Stimulated activated CD4-positive, alpha-beta T cell treated with anti-CD3 and anti-CD28 coated beads, Interleukin-2, amount 100 ng/mL, for 4 hours (primary cell): ENCODE data around the gene CPLX4.
"Not testable (repeated sequence)": the region's sequence is repeated elsewhere in the genome, so short reads cannot be mapped to it uniquely, and the experiment has no call there.

Source experiments
- DNase-seq: peaks from one replicate; pipeline ENCODE4 v3.0.0-alpha.2; 2020; ENCODE audit warnings: low read depth

CPLX4 gene

DNA sequence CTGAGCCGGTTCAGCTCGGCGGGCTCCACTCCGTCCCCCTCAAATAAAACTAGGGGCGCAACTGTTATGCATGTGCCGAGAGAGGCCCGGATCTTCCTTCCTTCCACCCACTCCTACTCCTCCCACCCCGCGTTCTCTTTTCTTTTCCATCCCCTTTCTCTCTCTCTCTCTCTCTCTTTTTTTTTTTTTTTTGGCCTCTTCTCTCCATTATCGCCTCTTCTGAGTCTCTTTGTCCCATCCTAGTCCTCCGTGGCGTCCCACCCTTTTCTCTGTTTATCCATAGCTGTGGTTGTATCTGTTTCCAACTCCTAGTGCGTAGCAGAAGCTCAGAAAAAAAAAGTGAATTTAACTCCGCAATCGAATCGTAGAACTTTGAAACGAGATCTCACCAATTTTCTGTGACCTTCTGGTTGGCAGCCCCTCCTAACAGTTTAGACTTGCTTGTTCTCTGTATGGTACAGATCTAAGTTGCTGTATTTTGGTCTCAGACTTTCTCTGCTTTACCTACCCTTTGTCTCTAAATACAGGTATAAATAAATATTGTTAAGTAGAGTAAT is 48.8 kb downstream of the CPLX4 start:
- no peak for DNase-seq

DNA sequence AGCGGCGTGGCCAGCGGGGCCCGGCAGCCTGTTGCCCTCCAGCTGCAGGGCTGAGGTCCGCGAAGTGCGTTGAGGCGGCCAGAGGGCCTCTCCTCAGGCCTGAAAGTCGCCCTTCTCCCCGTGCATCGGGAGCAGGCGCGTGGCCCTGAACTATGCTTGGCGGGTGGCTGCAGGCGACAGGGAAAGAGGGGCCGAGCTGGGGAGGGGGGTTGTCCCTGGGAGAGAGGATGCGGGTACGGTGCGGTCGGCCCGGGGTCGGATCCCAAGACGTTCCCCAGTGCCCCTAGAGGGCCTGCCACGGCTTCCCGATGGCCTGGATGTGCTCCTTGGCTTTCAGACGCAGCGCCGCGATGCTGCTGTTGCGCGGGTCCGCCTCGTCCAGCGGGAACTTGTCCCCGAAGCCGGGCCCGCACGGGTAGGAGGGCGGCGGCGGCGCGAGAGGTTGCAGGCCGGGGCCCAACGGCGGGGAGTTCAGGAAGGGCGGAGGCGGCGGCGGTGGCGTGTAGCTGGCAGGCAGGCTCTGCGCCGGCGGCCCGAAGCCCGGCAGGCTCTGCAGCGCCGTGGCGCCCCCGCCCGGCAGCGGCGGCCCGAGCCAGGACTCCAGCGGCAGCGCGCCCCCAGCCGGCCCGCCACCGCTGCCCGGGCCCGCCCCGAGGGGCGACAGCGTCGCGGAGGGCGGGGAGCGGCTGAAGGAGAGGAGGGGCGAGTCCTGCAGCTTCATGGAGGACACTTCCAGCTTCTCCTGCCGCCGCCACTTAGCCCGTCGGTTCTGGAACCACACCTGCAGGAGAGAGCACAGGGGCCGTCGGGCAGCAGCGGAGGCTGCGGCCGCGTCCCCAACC is 49.5 kb downstream of the CPLX4 start:
- DNase-seq: no peak

DNA sequence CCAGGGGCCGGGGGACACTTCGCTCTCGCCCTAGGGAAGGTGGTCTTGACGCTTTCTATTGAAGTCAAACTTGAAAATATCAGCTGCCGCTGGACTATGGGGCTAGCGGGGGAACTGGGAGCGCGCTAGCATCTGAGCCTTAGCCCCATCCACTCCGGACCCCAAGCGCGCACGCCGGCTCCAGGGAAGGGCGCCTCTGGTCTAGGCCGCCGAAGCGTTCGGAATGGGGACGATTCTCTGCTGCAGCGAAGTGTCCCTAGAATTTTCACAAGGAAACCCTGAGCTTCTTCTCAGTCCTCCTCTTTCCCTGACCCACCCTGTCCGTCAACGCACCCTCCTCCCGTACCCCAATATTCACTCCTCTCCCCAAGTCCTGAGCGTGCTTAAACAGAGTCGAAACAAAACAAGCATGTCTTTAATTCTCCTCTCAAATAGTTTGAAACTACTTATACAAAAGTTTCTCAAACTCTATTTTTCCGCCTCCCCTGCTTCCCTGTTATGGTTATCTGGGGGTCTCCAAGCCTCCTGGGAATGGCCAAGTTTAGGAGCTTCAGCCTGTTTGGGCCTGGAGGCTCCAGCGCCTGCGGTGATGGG is 50.2 kb downstream of the CPLX4 start:
- DNase-seq: no peak

DNA sequence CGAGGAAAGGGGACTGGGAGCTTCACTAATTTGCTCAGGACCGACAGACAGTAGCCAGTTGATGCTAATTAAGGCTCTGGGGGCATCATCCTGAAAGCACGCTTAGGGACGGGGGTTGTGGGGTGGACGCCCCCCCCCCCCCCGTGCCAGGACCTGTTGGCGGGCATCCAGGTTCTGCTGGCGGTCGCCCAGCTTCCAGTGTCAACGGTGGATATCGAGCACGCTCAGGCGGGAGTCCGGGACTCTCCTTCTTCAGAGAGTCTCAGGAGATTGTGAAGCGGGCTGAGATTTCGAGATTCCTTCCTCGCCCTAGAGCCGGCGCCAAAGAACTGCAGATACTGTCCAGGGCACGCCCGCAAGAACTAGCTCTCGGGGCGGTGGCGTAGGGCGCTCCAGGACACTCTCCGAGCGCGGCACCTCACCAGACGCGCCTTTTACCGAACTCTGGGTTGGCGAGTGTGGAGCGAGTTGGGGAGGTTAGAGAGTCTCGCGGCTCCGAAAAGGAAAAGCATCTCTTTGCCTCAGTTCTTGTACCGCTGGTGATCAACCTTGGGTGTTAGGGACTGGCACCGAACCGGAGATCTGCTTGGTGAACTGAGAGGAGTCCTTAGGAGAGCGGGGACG is 50.8 kb downstream of the CPLX4 start:
- no peak for DNase-seq

DNA sequence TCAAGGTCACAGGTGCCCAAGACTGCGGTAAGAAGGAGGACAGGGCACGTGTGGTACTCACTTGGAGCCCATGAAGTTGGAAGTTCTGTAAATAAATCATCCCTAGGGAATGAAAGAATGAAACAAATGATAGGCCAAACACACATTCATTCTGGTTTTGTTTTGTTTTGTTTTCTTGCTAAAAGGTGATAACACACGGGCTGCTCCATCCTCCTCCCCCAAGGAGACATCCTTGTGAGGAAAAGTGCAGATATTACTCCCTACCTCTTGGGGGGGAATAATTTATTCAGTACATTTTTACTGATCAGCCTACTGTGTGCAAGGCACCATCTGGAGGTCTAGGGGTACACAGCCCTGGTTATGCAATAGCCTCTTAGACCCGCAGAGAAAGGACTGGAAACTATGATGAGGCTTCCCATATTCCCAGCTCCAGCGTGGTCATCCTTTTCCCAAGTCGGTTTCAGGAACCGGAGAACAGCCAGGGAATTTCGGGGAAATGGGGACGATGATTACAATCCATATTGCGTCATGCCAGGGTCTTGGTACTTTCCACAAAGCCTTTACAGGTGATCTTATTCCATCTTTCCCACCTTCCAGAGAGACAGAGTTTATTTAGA is 51.5 kb downstream of the CPLX4 start:
- DNase-seq: no peak

DNA sequence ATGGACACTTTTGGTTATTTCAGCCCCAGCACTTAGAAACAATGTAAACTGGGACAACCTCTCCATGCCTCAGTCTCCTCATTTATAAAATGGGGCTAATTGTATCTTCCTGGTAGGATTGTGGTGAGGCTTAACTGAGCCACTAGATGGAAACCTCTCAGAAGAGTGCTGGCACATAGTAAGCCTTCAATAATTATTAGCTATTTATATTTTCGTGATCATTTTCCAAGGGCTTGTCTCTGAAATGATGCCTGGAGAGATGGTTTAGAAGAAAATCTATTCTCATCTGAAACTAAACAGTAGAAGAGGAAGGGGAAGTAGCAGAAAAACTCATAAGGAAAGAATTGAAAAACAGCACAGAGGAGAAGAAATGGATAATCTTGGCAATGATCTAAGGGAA is 52.0 kb downstream of the CPLX4 start:
- DNase-seq: no peak

DNA sequence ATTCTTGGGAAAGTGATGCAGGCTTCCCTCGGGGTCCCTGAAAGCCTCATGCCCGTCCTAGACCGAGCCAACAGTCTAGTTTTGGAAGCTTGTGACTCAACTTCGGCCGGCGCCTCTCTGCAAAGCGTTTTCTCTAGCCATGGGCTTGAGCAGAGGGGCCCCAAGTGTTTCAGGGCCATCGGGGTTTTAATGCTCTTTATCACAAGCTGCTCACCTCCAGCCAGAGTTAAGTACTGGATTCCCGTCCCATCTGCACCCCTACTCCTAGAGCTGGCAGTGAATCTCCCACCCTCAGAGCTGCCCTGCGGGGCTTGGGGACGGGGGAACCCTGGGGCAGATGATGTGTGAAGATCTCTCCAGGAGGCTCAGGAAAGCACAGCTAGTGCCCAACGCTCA is 52.5 kb downstream of the CPLX4 start:
- no peak for DNase-seq

DNA sequence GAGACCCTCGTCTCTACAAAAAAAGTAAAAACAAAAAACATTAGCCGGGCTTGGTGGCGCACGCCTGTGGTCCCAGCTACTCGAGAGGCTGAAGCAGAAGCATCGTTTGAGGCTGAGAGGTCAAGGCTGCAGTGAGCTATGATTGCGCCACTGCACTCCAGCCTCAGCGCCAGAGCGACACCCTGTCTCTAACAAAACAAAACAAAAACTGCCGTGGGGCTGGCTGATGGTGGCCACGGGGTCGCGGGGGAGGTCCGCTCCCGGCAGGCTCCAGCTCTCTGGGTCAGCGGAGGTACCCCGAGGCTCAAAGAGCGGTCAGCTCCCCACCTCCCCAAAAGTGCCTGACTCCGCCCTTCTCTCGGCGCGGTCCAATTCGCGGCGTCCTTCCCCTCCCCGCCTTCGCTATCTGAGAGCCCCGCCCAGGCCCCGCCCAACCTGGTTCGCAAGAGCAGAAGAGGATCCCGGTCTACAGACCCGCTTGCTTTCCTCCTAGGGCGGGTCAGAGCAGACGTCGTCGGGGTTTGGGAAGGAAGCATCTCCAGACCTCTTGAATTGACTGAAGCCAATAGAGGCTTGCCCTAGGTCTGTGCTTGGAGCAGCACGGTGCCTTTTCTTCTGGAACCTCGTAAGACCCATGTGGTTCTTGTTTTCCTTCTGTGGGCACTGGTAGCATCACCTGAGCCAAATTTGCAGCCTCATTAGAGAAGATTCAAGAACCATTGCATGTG is 53.0 kb downstream of the CPLX4 start:
- no peak for DNase-seq

DNA sequence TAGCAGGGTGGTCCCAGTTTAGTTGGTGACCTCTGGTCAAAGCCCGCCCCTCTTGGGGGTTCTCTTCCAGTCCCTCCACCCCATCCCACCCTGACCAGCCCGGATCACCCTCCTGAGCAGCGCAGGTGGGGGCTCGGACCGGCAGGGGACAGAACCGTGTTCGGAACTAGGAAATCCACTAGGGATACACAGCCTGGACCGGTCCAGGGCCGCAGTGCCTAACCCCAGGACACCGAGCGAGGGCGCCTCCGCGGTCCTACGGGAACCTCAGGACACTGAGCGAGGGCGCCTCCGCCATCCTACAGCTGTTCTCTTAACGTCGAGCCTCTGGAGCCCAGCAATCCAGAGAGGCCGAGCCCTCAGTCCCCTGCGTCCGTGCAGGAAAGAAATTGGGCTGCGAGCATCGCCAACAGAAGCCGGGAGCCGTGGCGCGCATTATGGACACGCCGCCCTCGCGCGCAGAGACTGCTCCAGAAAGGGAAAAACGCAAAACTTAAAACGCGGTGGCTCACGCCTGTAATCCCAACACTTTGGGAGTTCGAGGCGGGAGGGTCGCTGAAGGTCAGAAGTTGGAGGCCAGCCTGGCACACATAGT is 53.7 kb downstream of the CPLX4 start:
- DNase-seq: no peak

DNA sequence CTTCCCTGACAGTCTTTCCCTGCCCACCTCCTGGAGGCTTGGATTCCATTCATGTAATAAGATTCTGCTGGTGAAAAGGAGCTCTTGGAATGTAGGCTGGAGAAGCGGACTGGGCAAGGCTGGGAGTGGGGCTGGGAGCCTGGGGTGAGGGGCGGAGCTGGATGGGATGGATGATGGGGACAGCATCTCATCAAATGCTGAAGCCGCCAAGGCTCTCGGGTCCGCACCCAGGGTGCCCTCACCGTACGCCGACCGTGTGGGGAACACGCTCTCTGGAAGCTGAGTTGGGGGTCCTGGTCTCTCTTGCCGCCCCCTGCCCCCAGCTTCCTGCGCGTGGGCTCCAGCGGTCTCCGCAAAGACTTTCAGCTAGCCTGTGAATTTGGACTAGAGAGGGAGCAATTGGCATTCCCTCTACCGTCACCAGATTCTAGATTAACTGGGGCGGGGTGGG is 54.3 kb downstream of the CPLX4 start:
- no peak for DNase-seq

DNA sequence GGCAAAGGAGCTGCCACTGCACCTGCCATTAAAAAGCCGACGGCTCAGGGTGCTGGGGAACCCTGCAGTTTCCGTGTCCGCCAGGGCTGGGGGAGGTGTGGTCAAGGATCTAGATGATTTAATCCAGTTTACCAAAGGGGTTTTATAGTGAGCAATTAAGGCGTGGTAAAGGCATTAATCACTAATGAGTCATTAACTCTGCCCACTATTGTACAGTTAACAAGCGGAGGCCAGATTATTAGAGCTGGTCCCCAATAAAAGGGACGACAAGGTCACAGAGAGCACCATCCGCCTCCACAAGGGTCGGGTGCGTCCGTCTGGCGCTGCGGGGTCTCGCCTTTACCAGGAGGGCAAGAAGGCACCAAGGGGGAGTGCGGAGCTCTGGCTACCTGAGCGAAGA is 54.8 kb downstream of the CPLX4 start:
- DNase-seq: no peak

DNA sequence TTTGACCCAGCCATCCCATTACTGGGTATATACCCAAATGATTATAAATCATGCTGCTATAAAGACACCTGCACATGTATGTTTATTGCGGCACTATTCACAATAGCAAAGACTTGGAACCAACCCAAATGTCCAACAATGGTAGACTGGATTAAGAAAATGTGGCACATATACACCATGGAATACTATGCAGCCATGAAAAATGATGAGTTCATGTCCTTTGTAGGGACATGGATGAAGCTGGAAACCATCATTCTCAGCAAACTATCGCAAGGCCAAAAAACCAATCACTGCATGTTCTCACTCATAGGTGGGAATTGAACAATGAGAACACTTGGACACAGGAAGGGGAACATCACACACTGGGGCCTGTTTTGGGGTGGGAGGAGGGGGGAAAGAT is 56.2 kb downstream of the CPLX4 start:
- DNase-seq: not testable (repeated sequence)

DNA sequence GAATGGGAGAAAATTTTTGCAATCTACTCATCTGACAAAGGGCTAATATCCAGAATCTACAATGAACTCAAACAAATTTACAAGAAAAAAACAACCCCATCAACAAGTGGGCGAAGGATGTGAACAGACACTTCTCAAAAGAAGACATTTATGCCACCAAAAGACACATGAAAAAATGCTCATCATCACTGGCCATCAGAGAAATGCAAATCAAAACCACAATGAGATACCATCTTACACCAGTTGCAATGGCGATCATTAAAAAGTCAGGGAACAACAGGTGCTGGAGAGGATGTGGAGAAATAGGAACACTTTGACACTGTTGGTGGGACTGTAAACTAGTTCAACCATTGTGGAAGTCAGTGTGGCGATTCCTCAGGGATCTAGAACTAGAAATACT is 56.6 kb downstream of the CPLX4 start:
- DNase-seq: not testable (repeated sequence)

DNA sequence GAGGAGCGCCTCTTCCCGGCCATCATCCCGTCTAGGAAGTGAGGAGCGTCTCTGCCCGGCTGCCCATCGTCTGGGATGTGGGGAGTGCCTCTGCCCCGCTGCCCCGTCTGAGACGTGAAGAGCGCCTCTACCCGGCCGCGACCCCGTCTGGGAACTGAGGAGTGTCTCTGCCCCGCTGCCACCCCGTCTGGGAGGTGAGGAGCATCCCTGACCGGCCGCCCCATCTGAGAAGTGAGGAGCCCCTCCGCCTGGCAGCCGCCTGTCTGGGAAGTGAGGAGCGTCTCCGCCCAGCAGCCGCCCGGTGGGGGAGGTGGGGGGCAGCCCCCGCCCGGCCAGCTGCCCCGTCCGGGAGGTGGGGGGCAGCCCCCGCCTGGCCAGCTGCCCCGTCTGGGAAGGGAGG is 63.0 kb downstream of the CPLX4 start:
- DNase-seq: not testable (repeated sequence)

DNA sequence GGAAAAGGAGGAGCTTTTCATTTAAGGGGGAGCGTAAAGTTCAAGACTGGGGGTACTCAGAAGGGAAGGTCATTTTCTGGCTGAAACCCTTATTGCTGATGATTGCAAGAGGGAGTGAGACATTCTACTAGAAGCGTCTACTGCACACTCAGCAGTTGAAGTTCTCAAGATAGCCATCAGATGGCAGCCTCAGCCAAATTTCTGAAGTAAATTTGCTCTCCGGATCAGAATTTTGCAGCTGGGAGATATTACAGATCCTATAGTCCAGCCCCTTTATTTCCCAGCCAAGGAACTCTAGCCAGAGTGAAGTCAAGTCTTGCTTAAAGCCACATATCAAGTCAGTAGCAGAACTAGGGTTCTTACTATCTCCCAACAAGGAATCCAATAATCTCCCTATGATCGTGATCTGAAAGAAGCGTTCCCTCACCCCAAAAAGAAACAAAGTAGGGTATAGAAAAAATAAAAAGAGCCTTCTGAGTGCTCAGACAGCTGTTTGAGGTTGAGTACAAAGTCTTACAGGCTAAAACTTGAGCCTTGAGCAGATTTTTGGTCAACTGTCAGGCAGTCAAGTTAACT is 69.2 kb downstream of the CPLX4 start:
- DNase-seq: no peak

DNA sequence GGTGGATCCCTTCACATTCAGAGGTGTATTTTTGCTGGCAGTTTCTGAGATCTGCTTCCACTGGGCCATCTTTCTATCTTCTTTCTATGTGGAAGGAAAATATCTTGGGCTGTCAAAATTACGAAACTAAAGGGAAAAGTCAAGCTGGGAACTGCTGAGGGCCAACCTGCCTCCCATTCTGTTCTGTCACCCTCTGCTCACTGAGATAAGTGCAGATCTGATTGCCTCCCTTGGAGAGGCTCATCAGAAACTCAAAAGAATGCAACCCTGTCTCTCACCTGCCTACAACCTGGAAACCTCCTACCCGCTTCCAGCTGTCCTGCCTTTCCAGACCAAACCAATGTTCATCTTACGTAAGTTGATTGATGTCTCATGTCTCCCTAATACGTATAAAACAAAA is 71.7 kb downstream of the CPLX4 start:
- no peak for DNase-seq
